ENCODE data around the gene HSD17B8.

DNA sequence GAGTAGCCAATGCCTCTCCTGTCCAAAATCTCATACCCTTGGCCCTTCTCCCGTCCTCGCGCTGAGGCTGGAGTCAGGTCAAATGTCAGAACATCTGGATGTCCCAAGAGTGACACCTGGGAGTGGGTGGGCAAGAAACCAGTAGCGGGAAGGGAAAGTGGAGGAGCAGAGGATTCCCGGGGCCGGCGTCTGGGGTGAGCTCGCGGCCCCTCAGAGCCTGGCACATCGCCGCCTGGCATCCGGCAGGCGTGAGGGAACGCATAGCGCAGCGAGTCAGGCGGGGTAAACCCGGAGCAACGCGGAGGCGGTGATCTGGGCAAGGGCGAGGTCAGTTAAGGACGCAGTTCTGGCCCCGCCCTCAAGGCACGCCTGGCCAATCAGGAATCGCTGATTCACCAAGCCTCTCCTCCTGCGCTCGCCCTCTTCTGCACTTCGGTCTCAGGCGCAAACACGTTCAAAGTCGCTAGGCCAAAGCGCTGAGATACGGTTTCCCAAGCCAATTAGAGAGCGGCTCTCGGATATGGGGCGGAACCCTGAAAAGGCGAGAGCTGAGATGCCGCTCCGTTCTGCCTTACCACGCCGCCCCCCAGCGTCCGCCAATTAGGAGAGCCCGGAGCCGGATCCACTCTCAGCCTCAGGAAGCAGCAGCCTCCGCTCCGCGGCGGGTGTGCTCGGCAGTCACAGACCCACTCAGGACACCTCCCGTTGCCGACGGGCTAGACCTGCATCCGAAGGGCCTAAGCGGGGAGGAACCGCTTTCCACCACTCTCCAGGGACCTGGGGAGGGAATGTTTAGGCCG is 44.7 kb downstream of the HSD17B8 start:
- TF ChIP-seq, protein P1, sequence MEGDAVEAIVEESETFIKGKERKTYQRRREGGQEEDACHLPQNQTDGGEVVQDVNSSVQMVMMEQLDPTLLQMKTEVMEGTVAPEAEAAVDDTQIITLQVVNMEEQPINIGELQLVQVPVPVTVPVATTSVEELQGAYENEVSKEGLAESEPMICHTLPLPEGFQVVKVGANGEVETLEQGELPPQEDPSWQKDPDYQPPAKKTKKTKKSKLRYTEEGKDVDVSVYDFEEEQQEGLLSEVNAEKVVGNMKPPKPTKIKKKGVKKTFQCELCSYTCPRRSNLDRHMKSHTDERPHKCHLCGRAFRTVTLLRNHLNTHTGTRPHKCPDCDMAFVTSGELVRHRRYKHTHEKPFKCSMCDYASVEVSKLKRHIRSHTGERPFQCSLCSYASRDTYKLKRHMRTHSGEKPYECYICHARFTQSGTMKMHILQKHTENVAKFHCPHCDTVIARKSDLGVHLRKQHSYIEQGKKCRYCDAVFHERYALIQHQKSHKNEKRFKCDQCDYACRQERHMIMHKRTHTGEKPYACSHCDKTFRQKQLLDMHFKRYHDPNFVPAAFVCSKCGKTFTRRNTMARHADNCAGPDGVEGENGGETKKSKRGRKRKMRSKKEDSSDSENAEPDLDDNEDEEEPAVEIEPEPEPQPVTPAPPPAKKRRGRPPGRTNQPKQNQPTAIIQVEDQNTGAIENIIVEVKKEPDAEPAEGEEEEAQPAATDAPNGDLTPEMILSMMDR (IDR thresholded peaks at IDR 0.05; ENCODE audit: borderline replicate concordance, extremely low read depth, low read length, poor library complexity, severe bottlenecking) = peak; percentile 29
- no peak for TF ChIP-seq EZH2 (IDR thresholded peaks at IDR 0.05; ENCODE audit: borderline replicate concordance, low read depth, low read length, severe bottlenecking)

Measured in DND-41 (cell line).